A673 (cell line): ENCODE results near the gene CDC42BPA. TPM values are rescaled to one million over a fixed set of nuclear protein-coding genes. Genes with fewer than 3 reads are reported as not detected.

Experiments
- BruUV-seq: library from RNA; stranded (reverse); fragments of 400-500 nt; replicated peaks from 2 replicates; lab custom pipeline; 2021; lab: Mats Ljungman, UMichigan
- CTCF ChIA-PET: fragments of 300-600 bp; sonication (Branson Sonifier 250); formaldehyde crosslinking; loops from one replicate; lab custom pipeline; 2022; ENCODE audit warnings: antibody characterized with exemption; lab: Charles Lee
- POLR2A ChIA-PET: fragments of 300-600 bp; sonication (Branson Sonifier 250); formaldehyde crosslinking; loops from one replicate; lab custom pipeline; 2022; ENCODE audit warnings: antibody characterized with exemption; ENCODE audit not compliant: low non-redundant PET; lab: Charles Lee
- DNase-seq: peaks from one replicate; pipeline ENCODE4 v3.0.0-alpha.2; 2015; ENCODE audit warnings: low spot score
- H3K27ac ChIP-seq: fragments of 200-600 bp; sonication (generic); 2 replicates; pipeline ENCODE4 v1.5.1; 2016; ENCODE audit warnings: mixed run types, low read depth, mild to moderate bottlenecking, mixed read lengths, antibody characterized with exemption, low read length; ENCODE audit not compliant: poor library complexity, severe bottlenecking
- H3K27me3 ChIP-seq: fragments of 200-600 bp; sonication (generic); replicated peaks from 2 replicates; pipeline ENCODE4 v1.6.1; 2017; ENCODE audit warnings: mixed run types, low read depth, mild to moderate bottlenecking, mixed read lengths, antibody characterized with exemption, low read length; ENCODE audit not compliant: insufficient read depth, poor library complexity
- H3K36me3 ChIP-seq: fragments of 200-600 bp; sonication (generic); 2 replicates; pipeline ENCODE4 v1.6.1; 2016; ENCODE audit warnings: mixed run types, mild to moderate bottlenecking, mixed read lengths, antibody characterized with exemption, low read length; ENCODE audit not compliant: insufficient read depth, poor library complexity, severe bottlenecking
- H3K4me1 ChIP-seq: fragments of 200-600 bp; sonication (generic); 2 replicates; pipeline ENCODE4 v1.6.1; 2017; ENCODE audit warnings: mixed run types, mild to moderate bottlenecking, mixed read lengths, antibody characterized with exemption, low read length; ENCODE audit not compliant: insufficient read depth, poor library complexity, severe bottlenecking
- H3K4me3 ChIP-seq: fragments of 200-600 bp; sonication (generic); 2 replicates; pipeline ENCODE4 v1.5.1; 2016; ENCODE audit warnings: low read depth, mixed run types, mild to moderate bottlenecking, mixed read lengths, low read length; ENCODE audit not compliant: poor library complexity, severe bottlenecking
- H3K9me3 ChIP-seq: fragments of 200-600 bp; sonication (generic); 2 replicates; pipeline ENCODE4 v1.6.1; 2016; ENCODE audit warnings: mixed run types, low read depth, mild to moderate bottlenecking, mixed read lengths, antibody characterized with exemption, low read length; ENCODE audit not compliant: poor library complexity, severe bottlenecking
- CTCF ChIP-seq: fragments of 300-800, 200-600 bp; sonication (generic); conservative IDR thresholded peaks from 2 replicates; pipeline ENCODE4 v1.5.1; 2017; ENCODE audit warnings: low read depth, mild to moderate bottlenecking, antibody characterized with exemption, low read length, moderate library complexity, mixed read lengths
- EZH2 ChIP-seq: fragments of 200-600 bp; sonication (generic); IDR thresholded peaks from 2 replicates; pipeline ENCODE4 v1.6.1; 2017; ENCODE audit warnings: borderline replicate concordance, low read depth, mild to moderate bottlenecking, mixed read lengths, antibody characterized with exemption, low read length; ENCODE audit not compliant: poor library complexity, severe bottlenecking
- intact Hi-C: fragments of 100-400 bp; cut with micrococcal nuclease; formaldehyde crosslinking; loops from one replicate; pipeline ENCODE4 v1.10.0; 2022; ENCODE audit not compliant: unreplicated experiment
- total RNA-seq: library from RNA; stranded (reverse); gene quantifications from 2 replicates; pipeline ENCODE4 v1.2.3, GENCODE V29; 2021

CDC42BPA gene
- total RNA-seq, 1 experiment from 2014 or later, result 21.7 TPM

- H3K27ac ChIP-seq, result no peak overlapping the region
- H3K4me3 ChIP-seq, result no peak overlapping the region
- BruUV-seq, result no TSS peak
- TF ChIP-seq EZH2, result no peak
- TF ChIP-seq CTCF, result no peak
- H3K36me3 ChIP-seq, result no peaks in the 10 kb centered on the region
- intact Hi-C loops, result no loop called here
- peaks cover 7% of the 10 kb centered on the region for H3K4me1 ChIP-seq
- H3K27me3 ChIP-seq, result no peaks in the 10 kb centered on the region
- H3K9me3 ChIP-seq, result no peaks in the 10 kb centered on the region
- ChIA-PET POLR2A (no interaction called here), CTCF (no interaction called here)
- no peak for DNase-seq
These were observed 374.4 kb downstream of the CDC42BPA start for GRCh38 chr1:226943927-226944326.

GRCh38 chr1:226943156-226943555 lies 375.1 kb downstream of the CDC42BPA start:
- no peaks in the 10 kb centered on the region for H3K36me3 ChIP-seq
- H3K4me3 ChIP-seq, result no peak overlapping the region
- DNase-seq, result no peak
- CTCF ChIA-PET, result no interaction called here
- TF ChIP-seq EZH2 (no peak), CTCF (no peak)
- H3K27me3 ChIP-seq, result no peaks in the 10 kb centered on the region
- intact Hi-C loops, result no loop called here
- no peaks in the 10 kb centered on the region for H3K9me3 ChIP-seq
- POLR2A ChIA-PET, result no interaction called here
- no TSS peak for BruUV-seq
- H3K27ac ChIP-seq, result no peak overlapping the region
- H3K4me1 ChIP-seq, result peaks cover 12% of the 10 kb centered on the region

- H3K4me3 ChIP-seq, result no peak overlapping the region
- H3K36me3 ChIP-seq, result no peaks in the 10 kb centered on the region
- H3K27me3 ChIP-seq, result no peaks in the 10 kb centered on the region
- POLR2A ChIA-PET, result no interaction called here
- H3K27ac ChIP-seq, result no peak overlapping the region
- DNase-seq, result no peak
- BruUV-seq, result no TSS peak
- H3K9me3 ChIP-seq, result no peaks in the 10 kb centered on the region
- intact Hi-C loops, result no loop called here
- TF ChIP-seq CTCF (no peak), EZH2 (no peak)
- CTCF ChIA-PET, result no interaction called here
- H3K4me1 ChIP-seq, result peaks cover 12% of the 10 kb centered on the region
These were observed 375.9 kb downstream of the CDC42BPA start for GRCh38 chr1:226942392-226942791.
